ENCODE results near the gene RAB3GAP1.

The RAB3GAP1 gene

GRCh38 chr2:135151615-135152014, 99.5 kb downstream of the RAB3GAP1 start:
- TF ChIP-seq CTCF (IDR thresholded peaks at IDR 0.05; ENCODE audit: borderline replicate concordance, extremely low read depth, low read length, poor library complexity, severe bottlenecking) (no peak), EZH2 (IDR thresholded peaks at IDR 0.05; ENCODE audit: borderline replicate concordance, low read depth, low read length, severe bottlenecking) (no peak)
- DNase-seq: no peak
- no peaks in the 10 kb centered on the region for H3K9me3 ChIP-seq (ENCODE audit: insufficient read depth, low read length, severe bottlenecking)
- H3K36me3 ChIP-seq (ENCODE audit: insufficient read depth, low read length): peaks cover 59% of the 10 kb centered on the region
- ATAC-seq (ENCODE audit: insufficient read depth, low read depth): no peak
- H2AFZ ChIP-seq (ENCODE audit: low read depth, low read length): no peak overlapping the region
- no peak overlapping the region for H3K4me2 ChIP-seq (ENCODE audit: insufficient read depth, low read length)
- H3K9ac ChIP-seq (ENCODE audit: low read depth, low read length): no peak overlapping the region
- no peak overlapping the region for H3K27ac ChIP-seq (ENCODE audit: low read length)
- no peaks in the 10 kb centered on the region for H4K20me1 ChIP-seq (ENCODE audit: insufficient read depth, low read length)
- no peaks in the 10 kb centered on the region for H3K4me1 ChIP-seq (ENCODE audit: insufficient read depth, low read length)
- H3K27me3 ChIP-seq (ENCODE audit: insufficient read depth, low read length, poor library complexity): no peaks in the 10 kb centered on the region
- H3K4me3 ChIP-seq (ENCODE audit: low read depth in 1 of 2, low read length in 2 of 2): no peak overlapping the region
- H3K79me2 ChIP-seq (ENCODE audit: insufficient read depth, low read length): no peaks in the 10 kb centered on the region

DNA sequence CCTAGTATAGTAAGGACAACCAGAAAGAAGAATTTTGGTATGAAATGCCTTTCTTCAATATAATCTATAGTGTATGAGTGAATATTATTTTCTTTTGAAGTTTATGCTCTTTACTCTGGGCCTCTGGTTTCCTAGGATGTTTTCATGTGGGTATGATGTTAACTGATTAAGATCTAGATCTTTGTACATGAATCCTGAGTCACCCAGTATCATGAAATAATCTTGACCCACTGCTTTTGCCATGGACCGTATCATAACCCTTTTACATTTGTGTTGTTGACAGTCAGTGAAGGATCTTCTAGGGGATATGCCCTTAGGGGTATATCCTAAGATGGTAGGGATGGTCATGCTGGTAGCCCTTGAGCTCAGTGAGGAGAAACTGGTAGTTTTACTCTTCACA, 100.3 kb downstream of the RAB3GAP1 start:
- Histone ChIP-seq H3K4me1 (ENCODE audit: insufficient read depth, low read length) (no peaks in the 10 kb centered on the region), H3K79me2 (ENCODE audit: insufficient read depth, low read length) (no peaks in the 10 kb centered on the region), H3K9me3 (ENCODE audit: insufficient read depth, low read length, severe bottlenecking) (no peaks in the 10 kb centered on the region), H3K9ac (ENCODE audit: low read depth, low read length) (no peak overlapping the region), H3K27ac (ENCODE audit: low read length) (no peak overlapping the region), H3K4me2 (ENCODE audit: insufficient read depth, low read length) (no peak overlapping the region), H3K4me3 (ENCODE audit: low read depth in 1 of 2, low read length in 2 of 2) (no peak overlapping the region), H2AFZ (ENCODE audit: low read depth, low read length) (no peak overlapping the region), H3K27me3 (ENCODE audit: insufficient read depth, low read length, poor library complexity) (no peaks in the 10 kb centered on the region), H4K20me1 (ENCODE audit: insufficient read depth, low read length) (no peaks in the 10 kb centered on the region), H3K36me3 (ENCODE audit: insufficient read depth, low read length) (peaks cover 64% of the 10 kb centered on the region)
- TF ChIP-seq CTCF (IDR thresholded peaks at IDR 0.05; ENCODE audit: borderline replicate concordance, extremely low read depth, low read length, poor library complexity, severe bottlenecking) (no peak), EZH2 (IDR thresholded peaks at IDR 0.05; ENCODE audit: borderline replicate concordance, low read depth, low read length, severe bottlenecking) (no peak)
- ATAC-seq (ENCODE audit: insufficient read depth, low read depth) (no peak), DNase-seq (no peak)

DNA sequence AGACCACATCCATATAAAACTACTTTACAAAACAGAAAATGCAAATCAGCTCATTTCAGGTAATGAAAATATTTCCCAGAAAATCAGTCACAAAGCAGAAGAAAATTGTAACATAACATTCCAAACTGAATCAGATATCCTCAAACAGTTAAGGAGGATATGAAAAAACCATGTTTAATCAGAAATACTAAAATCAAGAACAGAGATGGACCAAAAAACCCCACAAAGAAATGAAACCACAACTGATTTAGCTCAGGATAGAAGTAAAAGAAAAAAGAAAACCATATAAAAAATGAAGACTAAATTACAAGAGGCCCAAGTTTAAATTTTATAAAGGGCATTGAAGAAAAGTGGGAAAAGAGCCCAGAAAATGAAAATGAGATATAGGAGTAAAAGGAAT, 102.9 kb downstream of the RAB3GAP1 start:
- ATAC-seq (ENCODE audit: insufficient read depth, low read depth) (no peak), DNase-seq (no peak)
- no peak for TF ChIP-seq CTCF (IDR thresholded peaks at IDR 0.05; ENCODE audit: borderline replicate concordance, extremely low read depth, low read length, poor library complexity, severe bottlenecking)
- no peak for TF ChIP-seq EZH2 (IDR thresholded peaks at IDR 0.05; ENCODE audit: borderline replicate concordance, low read depth, low read length, severe bottlenecking)
- Histone ChIP-seq H3K4me2 (ENCODE audit: insufficient read depth, low read length) (no peak overlapping the region), H2AFZ (ENCODE audit: low read depth, low read length) (no peak overlapping the region), H3K4me3 (ENCODE audit: low read depth in 1 of 2, low read length in 2 of 2) (no peak overlapping the region), H3K9ac (ENCODE audit: low read depth, low read length) (no peak overlapping the region), H3K79me2 (ENCODE audit: insufficient read depth, low read length) (no peaks in the 10 kb centered on the region), H3K9me3 (ENCODE audit: insufficient read depth, low read length, severe bottlenecking) (no peaks in the 10 kb centered on the region), H3K27me3 (ENCODE audit: insufficient read depth, low read length, poor library complexity) (no peaks in the 10 kb centered on the region), H3K27ac (ENCODE audit: low read length) (no peak overlapping the region), H4K20me1 (ENCODE audit: insufficient read depth, low read length) (no peaks in the 10 kb centered on the region), H3K36me3 (ENCODE audit: insufficient read depth, low read length) (peaks cover 84% of the 10 kb centered on the region), H3K4me1 (ENCODE audit: insufficient read depth, low read length) (no peaks in the 10 kb centered on the region)

DNA sequence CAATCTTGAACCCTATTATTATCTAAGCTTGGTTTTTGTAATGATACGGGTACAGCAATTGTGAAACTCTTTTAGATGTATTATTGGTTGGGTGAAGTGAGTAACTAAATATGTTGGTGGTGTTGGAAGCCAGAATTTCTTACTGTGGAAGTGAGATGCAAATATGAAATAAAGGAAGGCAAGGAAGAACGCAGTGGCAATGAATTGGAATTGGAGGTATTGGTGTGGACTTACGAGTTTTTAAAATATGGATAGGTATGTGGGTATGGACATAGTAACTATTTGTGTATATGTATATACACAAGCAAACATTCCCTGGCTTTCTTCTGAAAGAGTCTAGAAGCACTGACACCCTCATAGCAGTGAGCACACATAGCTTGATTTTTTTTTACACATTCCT, 105.8 kb downstream of the RAB3GAP1 start:
- ATAC-seq (ENCODE audit: insufficient read depth, low read depth) (no peak), DNase-seq (no peak)
- Histone ChIP-seq H4K20me1 (ENCODE audit: insufficient read depth, low read length) (no peaks in the 10 kb centered on the region), H3K4me2 (ENCODE audit: insufficient read depth, low read length) (no peak overlapping the region), H3K79me2 (ENCODE audit: insufficient read depth, low read length) (no peaks in the 10 kb centered on the region), H3K27me3 (ENCODE audit: insufficient read depth, low read length, poor library complexity) (no peaks in the 10 kb centered on the region), H3K27ac (ENCODE audit: low read length) (no peak overlapping the region), H3K4me1 (ENCODE audit: insufficient read depth, low read length) (no peaks in the 10 kb centered on the region), H3K9me3 (ENCODE audit: insufficient read depth, low read length, severe bottlenecking) (no peaks in the 10 kb centered on the region), H3K9ac (ENCODE audit: low read depth, low read length) (no peak overlapping the region), H2AFZ (ENCODE audit: low read depth, low read length) (no peak overlapping the region), H3K36me3 (ENCODE audit: insufficient read depth, low read length) (peaks cover 62% of the 10 kb centered on the region), H3K4me3 (ENCODE audit: low read depth in 1 of 2, low read length in 2 of 2) (no peak overlapping the region)
- TF ChIP-seq EZH2 (IDR thresholded peaks at IDR 0.05; ENCODE audit: borderline replicate concordance, low read depth, low read length, severe bottlenecking) (no peak), CTCF (IDR thresholded peaks at IDR 0.05; ENCODE audit: borderline replicate concordance, extremely low read depth, low read length, poor library complexity, severe bottlenecking) (no peak)

Data from DND-41 (cell line).